Endothelial cell of umbilical vein (primary cell): ENCODE data around the gene PRMT1. TPM values are rescaled to one million over a fixed set of nuclear protein-coding genes. Genes with fewer than 3 reads are reported as not detected.

Source experiments
- BruUV-seq: library from RNA; stranded (reverse); fragments of 400-500 nt; replicated peaks from 2 replicates; lab custom pipeline; 2021; lab: Mats Ljungman, UMichigan
- CTCF ChIA-PET: fragments of 300-600, 350-600 bp; sonication (Branson Sonifier 250); formaldehyde crosslinking; loops from one replicate; lab custom pipeline; 2021; ENCODE audit warnings: antibody characterized with exemption, inconsistent platforms; lab: Charles Lee
- POLR2A ChIA-PET: fragments of 300-600, 350-600 bp; sonication (Branson Sonifier 250); formaldehyde crosslinking; loops from one replicate; lab custom pipeline; 2021; ENCODE audit warnings: antibody characterized with exemption, inconsistent platforms; lab: Charles Lee
- DNase-seq: peaks from one replicate; pipeline ENCODE4 v3.0.0-alpha.2; 2011; ENCODE audit warnings: low read depth, low spot score
- FAIRE-seq: peaks from 2 replicates; lab custom pipeline; 2011; peaks lifted over from hg19 to GRCh38; lab: Jason Lieb, UNC
- H2AFZ ChIP-seq: 2 replicates; pipeline ENCODE4 v1.6.0; 2012; ENCODE audit warnings: low read depth, low read length, control low read depth, inconsistent platforms
- H3K27ac ChIP-seq: 2 replicates; pipeline ENCODE4 v1.5.1; 2011; ENCODE audit warnings: low read depth, mild to moderate bottlenecking, control low read depth, low read length, moderate library complexity; ENCODE audit not compliant: insufficient read depth
- H3K27me3 ChIP-seq, 2 experiments: 2 replicates each; pipeline versions ENCODE4 v1.6.0 to v1.6.1; 2011; ENCODE audit warnings: low read length in 2 of 2, mixed read lengths in 1 of 2; ENCODE audit not compliant: control insufficient read depth in 2 of 2, insufficient read depth in 2 of 2
- H3K36me3 ChIP-seq, 2 experiments: 2 replicates in 1 of 2; 3 replicates in 1 of 2; pipeline ENCODE4 v1.5.1; 2011; ENCODE audit warnings: low read length in 2 of 2, mild to moderate bottlenecking in 1 of 2, moderate library complexity in 1 of 2; ENCODE audit not compliant: control insufficient read depth in 2 of 2, insufficient read depth in 2 of 2; ENCODE audit errors: extremely low read depth in 1 of 2
- H3K4me1 ChIP-seq: 3 replicates; pipeline ENCODE4 v1.5.1; 2011; ENCODE audit warnings: mild to moderate bottlenecking, low read length; ENCODE audit not compliant: control insufficient read depth, insufficient read depth; ENCODE audit errors: extremely low read depth
- H3K4me2 ChIP-seq: 2 replicates; pipeline ENCODE4 v1.6.1; 2011; ENCODE audit warnings: low read length, control low read depth, mixed read lengths; ENCODE audit not compliant: insufficient read depth
- H3K4me3 ChIP-seq, 3 experiments: fragments of 200-600 bp in 1 of 3; sonication (generic), shearing (Covaris generic) in 1 of 3; replicated peaks in 1 of 3; 2 replicates each; pipeline ENCODE4 v1.5.1; 2011 to 2016; ENCODE audit warnings: control low read depth in 3 of 3, low read length in 3 of 3, mild to moderate bottlenecking in 2 of 3, inconsistent platforms in 1 of 3, low read depth in 1 of 3, moderate library complexity in 1 of 3; ENCODE audit not compliant: insufficient read depth in 1 of 3
- H3K79me2 ChIP-seq: 2 replicates; pipeline ENCODE4 v1.6.0; 2012; ENCODE audit warnings: low read length, inconsistent platforms; ENCODE audit not compliant: control insufficient read depth, insufficient read depth
- H3K9ac ChIP-seq: replicated peaks from 2 replicates; pipeline ENCODE3; 2011; ENCODE audit warnings: low read length, control low read depth; ENCODE audit not compliant: insufficient read depth; ENCODE audit errors: extremely low read depth
- H3K9me1 ChIP-seq: replicated peaks from 3 replicates; pipeline ENCODE4 v1.6.0; 2011; ENCODE audit warnings: mild to moderate bottlenecking, low read length; ENCODE audit not compliant: control insufficient read depth, insufficient read depth; ENCODE audit errors: extremely low read depth
- H3K9me3 ChIP-seq: replicated peaks from 2 replicates; pipeline ENCODE4 v1.5.1; 2012; ENCODE audit warnings: low read length, inconsistent platforms; ENCODE audit not compliant: control insufficient read depth, insufficient read depth
- H4K20me1 ChIP-seq: replicated peaks from 2 replicates; pipeline ENCODE3; 2011; ENCODE audit warnings: mild to moderate bottlenecking, low read length; ENCODE audit not compliant: control insufficient read depth, insufficient read depth; ENCODE audit errors: extremely low read depth
- EZH2 ChIP-seq: IDR thresholded peaks from 2 replicates; pipeline ENCODE4 v1.6.1; 2012; ENCODE audit warnings: borderline replicate concordance, low read depth, mild to moderate bottlenecking, moderate library complexity, low read length, inconsistent platforms; ENCODE audit not compliant: severe bottlenecking
- FOS ChIP-seq: IDR thresholded peaks from 2 replicates; pipeline ENCODE4 v1.6.1; 2011; ENCODE audit warnings: mild to moderate bottlenecking, low read length, moderate library complexity, borderline replicate concordance; ENCODE audit not compliant: insufficient read depth
- GATA2 ChIP-seq: IDR thresholded peaks from 2 replicates; pipeline ENCODE4 v1.7.0; 2011; ENCODE audit warnings: low read depth, mild to moderate bottlenecking, moderate library complexity, mixed read lengths, low read length; ENCODE audit not compliant: insufficient read length, insufficient read depth
- JUN ChIP-seq: IDR thresholded peaks from 2 replicates; pipeline ENCODE4 v1.6.1; 2011; ENCODE audit warnings: borderline replicate concordance, low read depth; ENCODE audit not compliant: insufficient read length, insufficient read depth
- MYC ChIP-seq: IDR thresholded peaks from one replicate; pipeline ENCODE4 v1.6.1; 2011; ENCODE audit warnings: mild to moderate bottlenecking, low read depth, low read length
- POLR2A ChIP-seq: IDR thresholded peaks from 2 replicates; pipeline ENCODE4 v1.6.1; 2012; ENCODE audit warnings: low read depth, mild to moderate bottlenecking, control low read depth, low read length
- POLR2AphosphoS5 ChIP-seq: IDR thresholded peaks from 2 replicates; pipeline ENCODE4 v1.6.1; 2012; ENCODE audit warnings: low read depth, mild to moderate bottlenecking, control low read depth, low read length, moderate library complexity; ENCODE audit not compliant: insufficient read depth
- dilution Hi-C: fragments of 300-500 bp; cut with MboI; formaldehyde crosslinking; loops from one replicate; pipeline ENCODE4 v1.15.0; 2019; ENCODE audit warnings: low sequenced_read_pairs; ENCODE audit not compliant: extremely low pct_ligation_motif_present
- intact Hi-C: fragments of 100-400 bp; cut with micrococcal nuclease; formaldehyde crosslinking; loops from one replicate; pipeline ENCODE4 v1.10.0; 2022
- polyA plus RNA-seq, 4 experiments: library from polyadenylated mRNA; depleted of rRNA in 3 of 4; stranded (reverse) in 3 of 4; unstranded in 1 of 4; fragments of >200 nt; gene quantifications; 2 replicates each; pipeline versions ENCODE4 v1.2.1 to v1.2.3, GENCODE V29; 2011 to 2012; ENCODE audit warnings: missing spikeins in 1 of 4
- total RNA-seq: library from RNA; stranded (reverse); gene quantifications from 2 replicates; pipeline ENCODE4 v1.2.3, GENCODE V29; 2021
- TF ChIP-seq, protein P1 (sequence below), 2 donors: IDR thresholded peaks; 1 replicate in 1 of 2; 2 replicates in 1 of 2; pipeline ENCODE4 v1.5.1; 2011; ENCODE audit warnings: low read length in 2 of 2, mild to moderate bottlenecking in 2 of 2, moderate library complexity in 2 of 2, control low read depth in 1 of 2, inconsistent platforms in 1 of 2, low read depth in 1 of 2; ENCODE audit not compliant: insufficient read depth in 1 of 2; ENCODE audit errors: extremely low read depth in 1 of 2
- TF ChIP-seq, protein P2 (sequence below): IDR thresholded peaks from 2 replicates; pipeline ENCODE4 v1.6.1; 2011; ENCODE audit not compliant: insufficient read depth, insufficient read length

The PRMT1 gene
- total and polyA plus RNA-seq, 2 donors (not counting 3 experiments of a cell fraction or from before 2014, with no cell fraction given), result 242 to 542 TPM

DNA sequence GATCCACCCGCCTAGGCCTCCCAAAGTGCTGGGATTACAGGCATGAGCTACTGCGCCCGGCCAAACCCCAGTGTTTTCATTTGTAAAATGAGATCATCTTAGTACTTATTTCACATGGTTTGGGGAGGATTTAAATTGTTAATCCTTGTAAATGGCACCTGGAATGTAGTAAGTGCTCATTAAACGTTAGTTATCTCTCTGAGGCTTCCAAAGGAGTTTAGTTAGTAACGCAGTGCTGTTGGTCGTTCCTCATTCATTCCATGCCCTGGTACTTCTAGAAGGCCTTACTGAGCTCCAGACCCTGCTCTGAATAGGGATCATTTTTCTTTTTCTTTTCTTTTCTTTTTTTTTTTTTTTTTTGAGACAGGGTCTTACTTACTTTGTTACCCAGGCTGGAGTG lies 19.0 kb downstream of the PRMT1 start:
- FAIRE-seq (no peak), DNase-seq (no peak)
- ChIA-PET POLR2A (no interaction called here), CTCF (interaction anchor here (0.7 to 1.3 kb wide), 2 partner anchors 12 to 163 kb away, joined by 3 read pairs; no protein-coding TSS in a partner anchor)
- no peak overlapping the region for H3K4me2 ChIP-seq
- H4K20me1 ChIP-seq, result no peaks in the 10 kb centered on the region
- no peak overlapping the region for H2AFZ ChIP-seq
- H3K9me3 ChIP-seq, result no peaks in the 10 kb centered on the region
- H3K27me3 ChIP-seq, result no peaks in the 10 kb centered on the region
- H3K79me2 ChIP-seq, result no peaks in the 10 kb centered on the region
- H3K4me1 ChIP-seq, result peaks cover 3% of the 10 kb centered on the region
- no peak overlapping the region for H3K4me3 ChIP-seq
- TF ChIP-seq MYC (no peak), POLR2AphosphoS5 (no peak), EZH2 (no peak), JUN (no peak), FOS (no peak), GATA2 (no peak), POLR2A (no peak)
- TF ChIP-seq, protein P1, sequence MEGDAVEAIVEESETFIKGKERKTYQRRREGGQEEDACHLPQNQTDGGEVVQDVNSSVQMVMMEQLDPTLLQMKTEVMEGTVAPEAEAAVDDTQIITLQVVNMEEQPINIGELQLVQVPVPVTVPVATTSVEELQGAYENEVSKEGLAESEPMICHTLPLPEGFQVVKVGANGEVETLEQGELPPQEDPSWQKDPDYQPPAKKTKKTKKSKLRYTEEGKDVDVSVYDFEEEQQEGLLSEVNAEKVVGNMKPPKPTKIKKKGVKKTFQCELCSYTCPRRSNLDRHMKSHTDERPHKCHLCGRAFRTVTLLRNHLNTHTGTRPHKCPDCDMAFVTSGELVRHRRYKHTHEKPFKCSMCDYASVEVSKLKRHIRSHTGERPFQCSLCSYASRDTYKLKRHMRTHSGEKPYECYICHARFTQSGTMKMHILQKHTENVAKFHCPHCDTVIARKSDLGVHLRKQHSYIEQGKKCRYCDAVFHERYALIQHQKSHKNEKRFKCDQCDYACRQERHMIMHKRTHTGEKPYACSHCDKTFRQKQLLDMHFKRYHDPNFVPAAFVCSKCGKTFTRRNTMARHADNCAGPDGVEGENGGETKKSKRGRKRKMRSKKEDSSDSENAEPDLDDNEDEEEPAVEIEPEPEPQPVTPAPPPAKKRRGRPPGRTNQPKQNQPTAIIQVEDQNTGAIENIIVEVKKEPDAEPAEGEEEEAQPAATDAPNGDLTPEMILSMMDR (IDR thresholded peaks at IDR 0.05; ENCODE audit: extremely low read depth in 1 of 2, insufficient read depth in 1 of 2, low read depth in 1 of 2, low read length in 2 of 2), result no peak
- TF ChIP-seq, protein P2, sequence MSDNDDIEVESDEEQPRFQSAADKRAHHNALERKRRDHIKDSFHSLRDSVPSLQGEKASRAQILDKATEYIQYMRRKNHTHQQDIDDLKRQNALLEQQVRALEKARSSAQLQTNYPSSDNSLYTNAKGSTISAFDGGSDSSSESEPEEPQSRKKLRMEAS, result no peak
- BruUV-seq, result no TSS peak
- intact Hi-C loops, result no loop called here
- peaks cover 0 to 7% of the 10 kb centered on the region in 2 experiments for H3K36me3 ChIP-seq
- H3K9me1 ChIP-seq, result no peaks in the 10 kb centered on the region
- no peak overlapping the region for H3K9ac ChIP-seq
- no peak overlapping the region for H3K27ac ChIP-seq
- dilution Hi-C loops, result no loop called here
